DND-41 (cell line): Measurements from ENCODE around the gene ITSN1.

Source experiments
- ATAC-seq: fragments of 200-7000 bp; cut with Tn5 transposase; 3 replicates; pipeline ENCODE4 v1.9.1; 2021; ENCODE audit warnings: low read depth; ENCODE audit not compliant: insufficient read depth
- DNase-seq: peaks from one replicate; pipeline ENCODE4 v3.0.0-alpha.2; 2020
- H2AFZ ChIP-seq: 2 replicates; pipeline ENCODE4 v1.6.0; 2012; ENCODE audit warnings: low read depth, low read length
- H3K27ac ChIP-seq: 2 replicates; pipeline ENCODE4 v1.5.1; 2012; ENCODE audit warnings: low read length, inconsistent platforms
- H3K27me3 ChIP-seq: fragments of 200-600 bp; sonication (generic); 2 replicates; pipeline ENCODE4 v1.6.0; 2012; ENCODE audit warnings: low read length, mild to moderate bottlenecking, inconsistent platforms; ENCODE audit not compliant: insufficient read depth, poor library complexity
- H3K36me3 ChIP-seq: 2 replicates; pipeline ENCODE4 v1.5.1; 2012; ENCODE audit warnings: low read length, inconsistent platforms; ENCODE audit not compliant: insufficient read depth
- H3K4me1 ChIP-seq: 2 replicates; pipeline ENCODE4 v1.5.1; 2012; ENCODE audit warnings: mild to moderate bottlenecking, low read length; ENCODE audit not compliant: insufficient read depth
- H3K4me2 ChIP-seq: 2 replicates; pipeline ENCODE4 v1.6.0; 2012; ENCODE audit warnings: mild to moderate bottlenecking, moderate library complexity, low read length, inconsistent platforms; ENCODE audit not compliant: insufficient read depth
- H3K4me3 ChIP-seq, 2 experiments: fragments of 200-600 bp in 1 of 2; shearing (Covaris generic) in 1 of 2; 2 replicates each; pipeline ENCODE4 v1.5.1; 2012 to 2016; ENCODE audit warnings: inconsistent platforms in 2 of 2, low read length in 2 of 2, mild to moderate bottlenecking in 2 of 2, low read depth in 1 of 2, moderate library complexity in 1 of 2
- H3K79me2 ChIP-seq: 2 replicates; pipeline ENCODE4 v1.6.0; 2012; ENCODE audit warnings: low read length, inconsistent platforms; ENCODE audit not compliant: insufficient read depth
- H3K9ac ChIP-seq: 2 replicates; pipeline ENCODE4 v1.6.0; 2012; ENCODE audit warnings: low read depth, mild to moderate bottlenecking, inconsistent platforms, low read length, moderate library complexity
- H3K9me3 ChIP-seq: 2 replicates; pipeline ENCODE4 v1.5.1; 2012; ENCODE audit warnings: low read length, moderate library complexity, mild to moderate bottlenecking, inconsistent platforms; ENCODE audit not compliant: insufficient read depth, severe bottlenecking
- H4K20me1 ChIP-seq: 2 replicates; pipeline ENCODE4 v1.6.0; 2012; ENCODE audit warnings: low read length; ENCODE audit not compliant: insufficient read depth
- CTCF ChIP-seq: IDR thresholded peaks from 2 replicates; pipeline ENCODE4 v1.5.1; 2012; ENCODE audit warnings: borderline replicate concordance, low read length, moderate library complexity, mild to moderate bottlenecking; ENCODE audit not compliant: poor library complexity, severe bottlenecking; ENCODE audit errors: extremely low read depth
- EZH2 ChIP-seq: IDR thresholded peaks from 3 replicates; pipeline ENCODE4 v1.6.1; 2012; ENCODE audit warnings: borderline replicate concordance, low read depth, mild to moderate bottlenecking, moderate library complexity, low read length, inconsistent platforms; ENCODE audit not compliant: severe bottlenecking

Gene ITSN1

GRCh38 chr21:33939226-33939625 lies 296.9 kb downstream of the ITSN1 start:
- Histone ChIP-seq H3K4me2 (no peak overlapping the region), H3K4me3 (no peak overlapping the region), H3K27ac (peak overlapping the region; percentile 21), H3K27me3 (no peaks in the 10 kb centered on the region), H3K79me2 (peaks cover 94% of the 10 kb centered on the region), H3K36me3 (peaks cover 62% of the 10 kb centered on the region), H2AFZ (no peak overlapping the region), H4K20me1 (no peaks in the 10 kb centered on the region; the same call in 1 of the 2 replicates), H3K4me1 (peaks cover 41% of the 10 kb centered on the region), H3K9me3 (no peaks in the 10 kb centered on the region), H3K9ac (no peak overlapping the region)
- ATAC-seq (no peak), DNase-seq (no peak)
- TF ChIP-seq EZH2 (no peak), CTCF (no peak)

GRCh38 chr21:33940164-33940880 lies 298.0 kb downstream of the ITSN1 start:
- Histone ChIP-seq H3K27me3 (no peaks in the 10 kb centered on the region), H3K79me2 (peaks cover 92% of the 10 kb centered on the region), H4K20me1 (no peaks in the 10 kb centered on the region), H3K4me3 (no peak overlapping the region), H3K27ac (no peak overlapping the region), H3K9ac (no peak overlapping the region), H3K36me3 (peaks cover 58% of the 10 kb centered on the region), H3K4me1 (peaks cover 36% of the 10 kb centered on the region), H3K4me2 (no peak overlapping the region), H3K9me3 (no peaks in the 10 kb centered on the region), H2AFZ (no peak overlapping the region)
- DNase-seq (no peak), ATAC-seq (no peak)
- TF ChIP-seq CTCF (no peak), EZH2 (no peak)

- Histone ChIP-seq H3K27me3 (no peaks in the 10 kb centered on the region), H3K9ac (no peak overlapping the region), H4K20me1 (no peaks in the 10 kb centered on the region), H3K79me2 (peaks cover 86% of the 10 kb centered on the region), H3K4me3 (no peak overlapping the region), H3K36me3 (peaks cover 53% of the 10 kb centered on the region), H3K9me3 (no peaks in the 10 kb centered on the region), H3K4me2 (no peak overlapping the region), H3K27ac (peak overlapping the region; percentile 58), H2AFZ (no peak overlapping the region), H3K4me1 (peaks cover 34% of the 10 kb centered on the region)
- no peak for DNase-seq
- no peak for ATAC-seq
- TF ChIP-seq EZH2 = no peak
- no peak for TF ChIP-seq CTCF
These were observed 298.6 kb downstream of the ITSN1 start for GRCh38 chr21:33940881-33941245.
